LNCAP (cell line): ENCODE results near the gene POLR3K.

Experiments used
- CTCF ChIP-seq: fragments of 450-650 bp; IDR thresholded peaks from 2 replicates; pipeline ENCODE4 v1.5.1; 2017; ENCODE audit warnings: mild to moderate bottlenecking

Gene POLR3K

GRCh38 chr16:64914-65255 is 11.5 kb upstream of the POLR3K start:
- no peak for TF ChIP-seq CTCF

DNA sequence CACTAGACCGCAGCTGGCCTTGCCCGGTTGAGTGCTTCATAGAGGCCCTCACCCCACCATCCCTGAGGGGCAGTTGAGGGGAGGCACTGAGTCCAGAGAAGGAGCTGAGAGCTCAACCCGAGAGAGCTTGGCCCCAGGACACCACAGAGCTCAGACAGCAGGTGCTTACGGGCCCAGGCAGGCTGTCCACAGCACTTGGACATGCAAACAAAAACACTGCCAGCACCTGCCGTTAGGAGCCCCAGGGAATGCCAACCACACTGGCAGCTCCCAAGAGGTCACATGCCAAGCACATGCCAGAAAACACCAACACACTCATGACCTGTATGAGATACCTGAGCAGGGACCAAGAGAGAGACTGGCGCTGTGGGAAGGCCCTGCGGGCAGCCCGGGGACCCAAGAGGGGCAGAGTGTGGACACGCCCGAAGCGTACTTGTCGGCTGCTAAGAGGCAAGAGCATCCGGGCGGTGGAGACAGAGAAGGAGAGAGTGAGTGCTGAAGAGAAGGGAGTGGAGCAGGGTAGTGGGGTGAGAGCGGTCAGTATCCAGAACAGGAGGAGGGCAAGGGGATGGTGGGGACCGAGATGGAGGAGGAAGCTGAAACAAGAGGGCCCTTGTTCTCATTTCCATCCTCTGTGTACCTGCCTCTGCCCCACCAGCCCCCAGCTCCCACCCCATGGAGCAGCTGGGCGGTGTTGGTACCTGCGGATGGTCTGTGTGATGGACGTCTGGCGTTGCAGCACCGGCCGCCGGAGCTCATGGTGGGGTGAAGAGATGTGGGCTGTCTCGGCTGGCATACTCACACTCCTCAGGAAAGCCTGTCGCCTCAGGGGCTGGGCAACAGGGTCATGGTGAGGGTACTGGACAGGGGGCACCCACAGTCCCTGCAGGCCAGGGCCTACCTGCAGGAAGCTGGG is 10.8 kb upstream of the POLR3K start:
- TF ChIP-seq CTCF = no peak

- no peak for TF ChIP-seq CTCF
Measured at GRCh38 chr16:63466-63865, 10.1 kb upstream of the POLR3K start.

GRCh38 chr16:62968-63391 is 9.6 kb upstream of the POLR3K start:
- no peak for TF ChIP-seq CTCF

DNA sequence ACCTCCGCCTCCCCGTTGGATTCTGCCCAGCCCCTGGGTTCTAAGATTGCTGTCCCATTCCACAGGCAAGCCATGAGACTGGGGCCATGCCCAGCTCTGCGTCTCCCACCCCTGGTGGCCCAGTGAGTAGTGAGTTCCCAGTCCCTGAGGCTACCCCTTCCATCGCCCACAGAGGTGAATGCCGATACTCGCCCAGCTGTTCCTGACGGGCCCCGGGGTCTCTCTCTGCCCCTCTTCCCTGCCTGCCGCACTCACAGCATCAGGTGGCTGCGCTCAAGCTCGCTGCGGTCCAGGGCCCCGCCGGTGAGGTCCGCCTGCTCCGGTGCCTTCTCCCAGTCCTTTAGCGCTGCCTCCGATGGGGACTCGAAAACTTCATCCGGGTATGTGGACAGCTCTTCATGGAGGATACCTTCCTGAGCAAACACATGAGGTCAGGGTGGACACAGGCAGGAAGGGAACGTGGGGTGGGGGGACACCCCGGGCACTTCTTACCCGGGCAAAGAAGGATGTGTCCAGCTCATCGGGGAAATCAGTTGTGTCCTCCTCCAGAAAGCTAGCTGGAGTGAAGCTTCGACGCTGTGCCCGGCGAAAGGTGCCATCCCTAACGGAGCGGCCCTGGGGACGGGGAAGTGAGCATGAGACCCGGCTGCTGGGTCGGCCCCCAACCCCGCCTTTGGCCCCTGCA is 9.0 kb upstream of the POLR3K start:
- no peak for TF ChIP-seq CTCF

GRCh38 chr16:61879-62281 is 8.5 kb upstream of the POLR3K start:
- TF ChIP-seq CTCF = no peak

GRCh38 chr16:60929-61878 is 7.8 kb upstream of the POLR3K start:
- TF ChIP-seq CTCF = no peak
